CD4-positive, alpha-beta T cell treated with Interleukin-15 for 1 hour (primary cell): ENCODE data around the gene HMGN3.

Experiments used
- DNase-seq: peaks from one replicate; pipeline ENCODE4 v3.0.0-alpha.2; 2020

The HMGN3 gene

GRCh38 chr6:79231666-79232065 lies 2.8 kb downstream of the HMGN3 start:
- no peak for DNase-seq

DNA sequence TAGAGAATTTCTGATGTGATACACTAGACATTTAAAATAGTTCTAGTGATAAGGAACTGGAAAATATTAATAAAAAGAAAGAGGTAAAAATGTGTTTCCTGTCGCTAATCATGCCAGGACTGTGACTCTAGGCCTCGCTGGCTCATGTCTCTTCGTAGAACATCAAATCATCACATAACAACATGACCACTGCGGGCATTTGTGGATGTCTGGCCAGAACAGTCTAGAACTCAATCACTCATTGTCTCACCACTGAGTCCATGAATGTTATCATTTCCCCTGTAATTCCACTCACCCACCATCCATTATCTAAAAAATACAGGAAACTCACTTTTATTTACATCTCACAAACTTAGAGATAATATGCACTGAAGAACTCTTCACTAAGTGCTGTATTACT lies 3.4 kb downstream of the HMGN3 start:
- no peak for DNase-seq

DNA sequence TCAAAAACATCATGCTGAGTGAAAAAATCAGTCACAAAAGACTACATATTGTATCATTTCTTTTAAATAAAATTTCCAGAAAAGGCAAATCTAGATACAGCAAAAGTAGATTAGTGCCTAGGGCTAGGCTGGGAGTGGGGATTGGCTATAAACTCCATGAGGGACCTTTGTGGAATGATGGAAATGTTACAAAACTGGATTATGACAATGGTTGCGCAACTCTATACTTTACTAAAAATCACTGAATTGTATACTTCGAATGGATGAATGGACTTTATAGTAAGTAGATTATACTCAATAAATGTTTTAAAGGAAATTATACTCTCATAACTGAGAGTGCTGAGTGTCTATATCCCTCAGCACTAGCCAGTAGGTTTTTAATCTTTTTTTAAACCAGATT lies 4.3 kb downstream of the HMGN3 start:
- no peak for DNase-seq

DNA sequence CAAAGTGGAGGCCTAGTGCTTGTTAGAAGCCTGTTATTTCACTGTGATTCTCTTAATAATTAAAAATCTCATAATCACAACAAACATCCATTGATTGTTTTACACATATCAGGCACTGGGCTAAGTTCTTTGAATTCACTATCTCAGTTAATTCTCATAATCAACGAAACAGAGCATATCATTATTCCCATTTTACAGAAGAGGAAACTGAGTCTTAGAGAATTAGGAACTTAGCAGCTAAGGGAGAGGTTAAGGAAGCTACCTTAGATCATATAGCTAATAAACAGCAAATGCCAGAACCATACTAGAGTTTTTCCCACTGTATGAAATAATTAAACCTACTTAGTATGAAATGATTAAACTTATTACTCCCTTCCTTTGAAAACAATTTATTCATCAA lies 7.0 kb downstream of the HMGN3 start:
- no peak for DNase-seq

DNA sequence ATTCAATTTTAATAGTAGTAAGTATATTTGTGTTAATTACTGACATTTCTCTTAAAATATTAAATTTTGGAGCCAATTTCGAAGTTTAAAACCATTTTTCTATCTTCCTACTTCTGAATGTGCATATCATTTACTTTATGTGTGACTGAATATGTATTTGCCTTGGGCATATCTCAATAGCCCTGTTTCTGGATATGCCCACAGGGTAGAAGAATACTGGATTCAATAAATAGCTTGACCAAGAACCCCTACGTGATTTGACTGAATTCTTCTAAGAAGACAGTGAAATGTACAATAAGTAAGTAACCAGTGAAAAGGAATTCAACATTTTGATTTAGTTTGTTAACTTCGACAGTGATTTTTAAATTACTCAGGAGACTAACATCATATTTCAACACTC lies 7.8 kb downstream of the HMGN3 start:
- no peak for DNase-seq

GRCh38 chr6:79225717-79226599 lies 8.5 kb downstream of the HMGN3 start:
- no peak for DNase-seq

GRCh38 chr6:79223611-79224404 lies 10.7 kb downstream of the HMGN3 start:
- no peak for DNase-seq

DNA sequence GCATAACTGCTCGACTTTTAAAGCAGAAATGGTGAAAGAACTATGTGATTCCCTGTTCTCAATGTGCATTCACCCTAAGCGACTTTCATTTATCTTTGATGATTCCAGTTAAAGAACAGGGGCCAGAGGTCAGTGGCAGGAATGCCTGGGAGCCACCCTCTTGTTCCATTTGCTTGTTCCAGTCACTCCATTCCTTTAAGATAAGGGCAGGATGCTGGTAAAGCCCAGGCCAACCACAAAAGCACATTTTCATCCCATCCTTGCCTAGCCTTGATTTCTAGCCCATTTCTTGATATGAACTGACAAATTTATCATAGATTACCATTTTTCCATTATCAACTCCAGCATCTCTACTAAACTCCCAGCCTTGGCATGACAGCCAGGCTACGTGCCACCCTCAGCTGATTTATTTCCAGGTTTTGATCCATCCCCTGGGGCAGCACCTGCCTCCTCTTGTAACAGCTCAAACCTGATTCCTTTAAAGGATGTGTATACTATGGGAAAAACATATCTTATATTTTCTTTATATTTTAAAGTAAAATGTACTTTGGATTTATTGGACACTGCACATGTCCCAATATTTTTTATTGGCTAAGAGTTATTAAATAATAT lies 19.2 kb downstream of the HMGN3 start:
- no peak for DNase-seq

DNA sequence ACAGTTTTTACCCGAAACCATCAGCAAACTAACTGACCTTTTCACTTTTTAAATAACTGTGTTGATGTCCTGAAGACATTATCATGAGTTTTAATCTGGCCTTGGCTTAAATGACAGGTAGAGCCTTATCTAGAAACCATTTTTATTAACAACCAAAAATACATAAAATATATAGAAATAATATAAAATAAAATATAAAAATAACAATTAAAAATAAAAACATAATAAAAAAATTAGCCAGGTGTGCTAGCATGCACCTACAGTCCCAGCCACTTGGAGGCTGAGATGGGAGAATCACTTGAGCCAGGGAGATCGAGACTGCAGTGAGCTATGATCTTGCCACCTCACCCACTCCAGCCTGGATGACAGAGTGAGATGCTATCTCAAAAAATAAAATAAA lies 21.6 kb downstream of the HMGN3 start:
- no peak for DNase-seq

DNA sequence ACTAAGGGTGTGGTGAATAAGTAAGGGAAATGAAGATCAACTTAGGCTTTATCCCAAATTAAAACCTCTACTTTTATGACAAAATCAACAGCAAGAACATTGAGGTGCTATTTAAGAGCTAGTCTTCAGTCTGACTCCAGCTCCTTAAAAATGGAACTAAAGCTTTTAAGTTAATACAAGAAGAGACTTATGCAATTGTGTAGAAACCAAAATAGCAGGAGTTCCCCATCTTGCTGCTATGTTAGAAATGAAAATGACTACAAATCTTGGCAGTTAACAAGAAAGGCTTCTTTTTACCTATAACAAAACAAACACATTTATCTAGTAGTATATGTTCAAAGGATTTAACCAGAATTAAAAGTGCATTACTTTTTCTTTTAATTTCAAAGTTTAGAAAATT lies 25.7 kb downstream of the HMGN3 start:
- no peak for DNase-seq

DNA sequence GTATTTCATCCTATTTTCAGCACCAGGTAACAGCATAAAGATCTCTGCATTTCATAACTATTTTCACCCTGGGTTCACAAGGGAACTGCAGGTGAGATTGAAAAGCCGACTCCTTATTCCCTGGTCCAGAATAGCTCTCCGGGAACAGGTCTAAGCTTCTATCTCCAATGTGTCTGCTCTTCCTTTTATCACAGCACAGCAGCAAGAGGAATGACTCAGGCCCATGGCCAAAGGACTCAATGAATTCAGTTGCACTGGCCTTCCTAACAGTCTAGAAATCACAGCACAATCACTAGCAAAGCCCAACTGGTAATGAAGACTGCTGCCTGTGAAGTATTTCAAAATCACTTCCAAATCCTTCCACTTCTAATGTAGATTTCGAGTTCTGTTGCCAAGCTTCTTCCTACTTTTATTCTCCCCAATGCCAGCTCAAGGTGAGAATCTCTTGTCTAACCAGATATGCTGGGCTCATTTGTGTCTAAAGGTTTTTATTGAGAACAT lies 30.7 kb downstream of the HMGN3 start:
- no peak for DNase-seq

DNA sequence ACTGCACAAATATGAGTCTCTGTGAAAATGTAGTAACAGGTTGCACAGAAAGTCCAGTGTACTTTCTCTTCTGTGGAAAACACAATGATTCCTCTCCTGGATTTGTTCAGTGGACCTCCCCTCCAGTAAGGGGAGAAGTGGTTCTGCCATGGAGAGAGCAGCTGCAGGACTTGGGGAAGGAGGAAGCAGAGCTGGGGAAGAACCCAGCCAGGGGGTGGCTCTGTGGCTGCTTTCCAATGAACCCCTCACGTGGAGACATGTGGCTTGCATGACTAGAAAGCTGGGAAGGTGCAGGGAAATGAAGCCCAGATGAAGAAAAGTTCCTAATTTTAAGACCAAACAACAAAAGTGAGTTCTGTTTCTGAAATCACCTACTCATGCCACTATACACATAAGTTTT lies 31.9 kb downstream of the HMGN3 start:
- no peak for DNase-seq

DNA sequence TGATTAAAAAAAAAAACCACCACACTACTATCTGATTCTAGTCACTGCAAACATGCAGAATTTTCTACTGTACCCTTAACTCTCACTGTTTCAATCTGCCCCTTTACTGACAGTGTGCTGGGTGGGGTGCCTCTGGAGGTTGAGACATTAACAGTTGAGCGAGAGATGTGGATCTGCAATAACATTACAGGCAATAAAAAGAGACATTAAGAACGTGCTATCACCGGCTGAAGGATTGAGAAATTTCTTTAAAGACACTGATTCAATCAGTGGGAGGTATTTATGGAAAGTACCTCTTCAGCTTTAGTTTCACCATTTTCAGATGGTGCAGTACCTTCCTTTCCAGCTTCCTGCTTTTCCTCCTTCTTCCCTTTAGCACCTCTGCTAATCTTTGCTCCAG lies 32.5 kb downstream of the HMGN3 start:
- no peak for DNase-seq

- no peak for DNase-seq
These were observed 33.3 kb downstream of the HMGN3 start for GRCh38 chr6:79201143-79201542.

- DNase-seq, result no peak
These were observed 37.6 kb downstream of the HMGN3 start for GRCh38 chr6:79196912-79197311.

- no peak for DNase-seq
These were observed 40.5 kb downstream of the HMGN3 start for GRCh38 chr6:79193971-79194370.

DNA sequence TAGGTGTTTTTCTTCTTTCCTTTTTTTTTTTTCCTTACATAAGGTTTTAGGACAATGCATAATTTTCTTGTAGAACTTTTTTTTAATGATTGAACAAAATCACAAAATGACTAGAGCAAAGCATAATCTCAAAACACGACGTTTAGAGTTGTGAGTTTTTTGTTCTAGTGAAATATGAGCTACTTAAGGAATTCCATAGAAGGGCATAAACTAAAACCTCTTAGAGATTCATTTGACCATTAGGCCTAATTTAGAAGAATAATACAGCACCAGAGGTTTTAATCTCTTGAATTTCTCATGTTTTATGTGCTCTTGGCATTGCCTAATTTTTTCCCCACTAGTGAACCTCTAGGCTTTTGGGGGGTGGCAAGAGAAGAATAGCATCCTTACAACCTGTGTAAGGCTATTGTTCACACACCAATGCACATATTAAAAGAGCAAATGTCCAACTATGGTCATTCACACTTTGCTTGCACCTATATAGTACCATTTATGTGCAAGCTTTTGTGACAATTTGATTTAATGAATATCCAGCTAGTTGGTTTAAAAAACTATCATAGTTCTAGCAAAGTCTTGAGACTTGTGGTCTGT lies 44.6 kb downstream of the HMGN3 start:
- DNase-seq, result no peak

GRCh38 chr6:79188885-79189480 lies 45.5 kb downstream of the HMGN3 start:
- DNase-seq, result no peak

GRCh38 chr6:79188107-79188506 lies 46.4 kb downstream of the HMGN3 start:
- no peak for DNase-seq

DNA sequence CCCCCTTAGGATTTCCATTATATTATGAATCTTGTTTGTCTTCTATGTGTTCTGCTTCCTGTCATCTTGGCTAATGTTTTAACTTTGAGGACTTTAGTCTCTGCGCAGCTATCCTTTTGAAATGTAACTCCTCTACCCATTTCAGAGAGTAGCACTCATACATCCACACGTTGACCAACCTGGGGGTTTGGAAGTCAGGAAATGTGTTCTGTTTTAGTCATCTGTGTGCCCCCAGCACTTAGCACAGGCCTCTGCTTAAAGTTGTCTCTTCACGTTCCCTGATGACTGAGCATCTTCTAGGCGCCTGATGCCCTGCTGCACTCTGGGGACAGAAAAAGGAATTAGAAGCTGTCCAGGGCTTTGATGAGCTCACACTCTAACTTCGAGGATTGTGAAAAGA lies 47.9 kb downstream of the HMGN3 start:
- DNase-seq, result no peak

- no peak for DNase-seq
These were observed 49.8 kb downstream of the HMGN3 start for GRCh38 chr6:79184641-79185040.

GRCh38 chr6:79184086-79184485 lies 50.4 kb downstream of the HMGN3 start:
- DNase-seq, result no peak

DNA sequence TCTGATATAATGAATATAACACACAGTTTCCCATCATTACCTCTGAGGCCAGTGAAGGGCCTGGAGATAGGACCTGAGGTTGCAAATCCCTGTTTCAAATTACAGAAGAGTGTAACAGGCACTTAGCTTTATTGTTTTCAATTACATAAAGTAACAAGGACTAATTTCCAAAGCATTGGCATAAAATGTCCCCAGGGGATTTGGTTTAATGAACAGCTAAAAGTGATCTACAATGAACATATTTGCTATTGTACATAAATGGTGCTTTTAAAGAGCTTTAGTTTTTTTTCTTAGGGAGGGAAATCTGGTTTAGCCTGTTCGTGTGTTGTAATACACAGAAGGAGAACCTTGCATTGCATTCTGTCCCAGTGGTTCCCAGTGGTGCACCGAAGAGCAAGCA lies 54.4 kb downstream of the HMGN3 start:
- DNase-seq, result no peak
